ENCODE measurements around the gene GTF3C6. TPM values are rescaled to one million over a fixed set of nuclear protein-coding genes. Genes with fewer than 3 reads are reported as not detected.

Gene GTF3C6
- total RNA-seq, 1 experiment from 2014 or later = 146 TPM

DNA sequence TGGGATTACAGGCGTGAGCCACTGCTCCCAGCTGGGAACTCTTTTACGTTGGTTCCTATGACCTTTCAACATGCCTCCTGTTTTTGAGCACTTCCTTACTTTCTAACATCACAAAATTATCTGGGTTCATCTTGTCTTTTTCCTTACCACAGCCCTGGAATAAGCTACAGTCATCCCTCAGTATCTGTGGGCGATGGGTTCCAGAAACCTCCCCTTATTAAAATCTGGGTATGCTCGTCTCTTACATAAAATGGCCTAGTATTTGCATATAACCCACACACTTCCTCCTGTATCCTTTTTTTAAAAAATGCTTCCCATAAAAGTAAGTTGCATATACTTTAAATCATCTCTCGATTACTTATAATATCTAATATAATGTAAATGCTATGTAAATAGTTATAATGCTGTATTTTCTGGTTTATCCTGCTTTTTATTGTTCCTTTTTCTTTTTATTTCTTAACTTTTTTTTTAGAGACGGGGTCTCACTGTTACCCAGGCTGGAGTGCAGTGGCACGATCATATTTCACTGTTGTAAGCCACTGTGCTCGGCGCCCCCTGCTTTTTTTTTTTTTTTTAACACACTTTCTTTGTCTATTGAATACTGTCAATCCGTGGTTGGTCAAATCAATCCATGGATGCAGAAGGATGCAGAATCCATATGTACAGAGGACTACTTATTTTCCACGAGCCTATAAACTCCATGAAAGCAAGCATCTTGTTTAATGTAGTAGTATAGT is 32.5 kb downstream of the GTF3C6 start:
- H3K27ac ChIP-seq (ENCODE audit: low read length) = no peak overlapping the region
- H3K27me3 ChIP-seq (ENCODE audit: control insufficient read depth, insufficient read depth, low read length) = no peaks in the 10 kb centered on the region
- ATAC-seq (no peak), DNase-seq (ENCODE audit: low read depth, low spot score) (no peak)
- no peaks in the 10 kb centered on the region for H3K9me3 ChIP-seq (ENCODE audit: control insufficient read depth, insufficient read depth, low read depth, low read length)
- intact Hi-C loops (cut with micrococcal nuclease; ENCODE audit: unreplicated experiment) (no loop called here), in situ Hi-C loops (cut with HindIII; ENCODE audit: low pct_unique_long_range_greater_than_20kb, low sequenced_read_pairs) (no loop called here)
- peaks cover 36% of the 10 kb centered on the region for H3K36me3 ChIP-seq (ENCODE audit: control insufficient read depth, insufficient read depth, low read length)
- ChIA-PET POLR2A (no interaction called here), CTCF (interaction anchor here (0.9 kb wide), 1 partner anchor 220 kb away, joined by 10 read pairs; no protein-coding TSS in a partner anchor)
- TF ChIP-seq SIN3A (IDR thresholded peaks at IDR 0.05; ENCODE audit: borderline replicate concordance, insufficient read depth, low read depth, low read length) (no peak), POLR2AphosphoS5 (IDR thresholded peaks at IDR 0.05; ENCODE audit: low read depth, low read length) (no peak), CTCF (IDR thresholded peaks at IDR 0.05) (no peak), TCF7L2 (IDR thresholded peaks at IDR 0.05; ENCODE audit: low read depth, low read length) (no peak)
- TF ChIP-seq, protein P1, sequence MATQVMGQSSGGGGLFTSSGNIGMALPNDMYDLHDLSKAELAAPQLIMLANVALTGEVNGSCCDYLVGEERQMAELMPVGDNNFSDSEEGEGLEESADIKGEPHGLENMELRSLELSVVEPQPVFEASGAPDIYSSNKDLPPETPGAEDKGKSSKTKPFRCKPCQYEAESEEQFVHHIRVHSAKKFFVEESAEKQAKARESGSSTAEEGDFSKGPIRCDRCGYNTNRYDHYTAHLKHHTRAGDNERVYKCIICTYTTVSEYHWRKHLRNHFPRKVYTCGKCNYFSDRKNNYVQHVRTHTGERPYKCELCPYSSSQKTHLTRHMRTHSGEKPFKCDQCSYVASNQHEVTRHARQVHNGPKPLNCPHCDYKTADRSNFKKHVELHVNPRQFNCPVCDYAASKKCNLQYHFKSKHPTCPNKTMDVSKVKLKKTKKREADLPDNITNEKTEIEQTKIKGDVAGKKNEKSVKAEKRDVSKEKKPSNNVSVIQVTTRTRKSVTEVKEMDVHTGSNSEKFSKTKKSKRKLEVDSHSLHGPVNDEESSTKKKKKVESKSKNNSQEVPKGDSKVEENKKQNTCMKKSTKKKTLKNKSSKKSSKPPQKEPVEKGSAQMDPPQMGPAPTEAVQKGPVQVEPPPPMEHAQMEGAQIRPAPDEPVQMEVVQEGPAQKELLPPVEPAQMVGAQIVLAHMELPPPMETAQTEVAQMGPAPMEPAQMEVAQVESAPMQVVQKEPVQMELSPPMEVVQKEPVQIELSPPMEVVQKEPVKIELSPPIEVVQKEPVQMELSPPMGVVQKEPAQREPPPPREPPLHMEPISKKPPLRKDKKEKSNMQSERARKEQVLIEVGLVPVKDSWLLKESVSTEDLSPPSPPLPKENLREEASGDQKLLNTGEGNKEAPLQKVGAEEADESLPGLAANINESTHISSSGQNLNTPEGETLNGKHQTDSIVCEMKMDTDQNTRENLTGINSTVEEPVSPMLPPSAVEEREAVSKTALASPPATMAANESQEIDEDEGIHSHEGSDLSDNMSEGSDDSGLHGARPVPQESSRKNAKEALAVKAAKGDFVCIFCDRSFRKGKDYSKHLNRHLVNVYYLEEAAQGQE (IDR thresholded peaks at IDR 0.05; ENCODE audit: insufficient read depth in 1 of 2, low read depth in 2 of 2, low read length in 1 of 2) = no peak
- H3K4me1 ChIP-seq (ENCODE audit: control insufficient read depth, insufficient read depth, low read length) = no peaks in the 10 kb centered on the region
- no peak overlapping the region for H3K4me3 ChIP-seq (ENCODE audit: low read depth in 2 of 2, low read length in 2 of 2)
- no TSS peak for BruUV-seq (replicated peaks)

- no peak for DNase-seq (ENCODE audit: low read depth, low spot score)
- Histone ChIP-seq H3K4me3 (ENCODE audit: low read depth in 2 of 2, low read length in 2 of 2) (no peak overlapping the region), H3K36me3 (ENCODE audit: control insufficient read depth, insufficient read depth, low read length) (peaks cover 46% of the 10 kb centered on the region), H3K4me1 (ENCODE audit: control insufficient read depth, insufficient read depth, low read length) (no peaks in the 10 kb centered on the region), H3K9me3 (ENCODE audit: control insufficient read depth, insufficient read depth, low read depth, low read length) (no peaks in the 10 kb centered on the region), H3K27me3 (ENCODE audit: control insufficient read depth, insufficient read depth, low read length) (no peaks in the 10 kb centered on the region), H3K27ac (ENCODE audit: low read length) (no peak overlapping the region)
- no peak for ATAC-seq
- POLR2A ChIA-PET = no interaction called here
- CTCF ChIA-PET = no interaction called here
- BruUV-seq (replicated peaks) = no TSS peak
- intact Hi-C loops (cut with micrococcal nuclease; ENCODE audit: unreplicated experiment) = no loop called here
- no peak for TF ChIP-seq TCF7L2 (IDR thresholded peaks at IDR 0.05; ENCODE audit: low read depth, low read length)
- TF ChIP-seq CTCF (IDR thresholded peaks at IDR 0.05) = no peak
- no peak for TF ChIP-seq POLR2AphosphoS5 (IDR thresholded peaks at IDR 0.05; ENCODE audit: low read depth, low read length)
- TF ChIP-seq SIN3A (IDR thresholded peaks at IDR 0.05; ENCODE audit: borderline replicate concordance, insufficient read depth, low read depth, low read length) = no peak
- TF ChIP-seq, protein P1 (IDR thresholded peaks at IDR 0.05; ENCODE audit: insufficient read depth in 1 of 2, low read depth in 2 of 2, low read length in 1 of 2) = no peak
- in situ Hi-C loops (cut with HindIII; ENCODE audit: low pct_unique_long_range_greater_than_20kb, low sequenced_read_pairs) = no loop called here
Observed at GRCh38 chr6:110996691-110997090, 38.2 kb downstream of the GTF3C6 start.

Data from Panc1 (cell line).